GM10266 (cell line): ENCODE results near the gene LETMD1.
"Not testable (repeated sequence)": the region's sequence is repeated elsewhere in the genome, so short reads cannot be mapped to it uniquely, and the experiment has no call there.

ENCODE experiments used
- DNase-seq: peaks from one replicate; pipeline ENCODE4 v3.0.0; 2012; ENCODE audit errors: extremely low spot score
- TF ChIP-seq, protein P1 (sequence below): IDR thresholded peaks from 2 replicates; pipeline ENCODE4 v1.5.1; 2012; ENCODE audit warnings: mild to moderate bottlenecking, low read depth; ENCODE audit not compliant: control insufficient read depth, insufficient read depth; ENCODE audit errors: missing control alignments

Gene LETMD1

DNA sequence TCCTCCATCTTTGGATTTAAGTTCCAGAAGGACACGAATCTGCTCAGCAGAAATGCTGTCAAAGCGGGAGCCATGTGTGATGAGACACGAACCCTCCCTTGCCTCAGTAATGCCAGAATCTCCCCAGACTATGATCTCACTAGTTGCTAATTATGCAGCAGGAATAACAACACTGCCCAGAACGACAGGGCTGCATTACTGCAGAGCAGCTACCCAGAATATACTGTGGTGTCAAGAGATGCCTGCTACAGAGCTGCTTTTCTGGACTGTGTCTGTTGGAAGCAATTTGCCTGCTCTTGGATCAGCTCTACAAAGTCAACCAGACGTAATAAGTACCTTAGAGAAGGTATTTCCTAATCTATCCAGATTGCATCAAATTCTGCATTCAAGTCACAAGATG, 29.8 kb downstream of the LETMD1 start:
- TF ChIP-seq, protein P1, sequence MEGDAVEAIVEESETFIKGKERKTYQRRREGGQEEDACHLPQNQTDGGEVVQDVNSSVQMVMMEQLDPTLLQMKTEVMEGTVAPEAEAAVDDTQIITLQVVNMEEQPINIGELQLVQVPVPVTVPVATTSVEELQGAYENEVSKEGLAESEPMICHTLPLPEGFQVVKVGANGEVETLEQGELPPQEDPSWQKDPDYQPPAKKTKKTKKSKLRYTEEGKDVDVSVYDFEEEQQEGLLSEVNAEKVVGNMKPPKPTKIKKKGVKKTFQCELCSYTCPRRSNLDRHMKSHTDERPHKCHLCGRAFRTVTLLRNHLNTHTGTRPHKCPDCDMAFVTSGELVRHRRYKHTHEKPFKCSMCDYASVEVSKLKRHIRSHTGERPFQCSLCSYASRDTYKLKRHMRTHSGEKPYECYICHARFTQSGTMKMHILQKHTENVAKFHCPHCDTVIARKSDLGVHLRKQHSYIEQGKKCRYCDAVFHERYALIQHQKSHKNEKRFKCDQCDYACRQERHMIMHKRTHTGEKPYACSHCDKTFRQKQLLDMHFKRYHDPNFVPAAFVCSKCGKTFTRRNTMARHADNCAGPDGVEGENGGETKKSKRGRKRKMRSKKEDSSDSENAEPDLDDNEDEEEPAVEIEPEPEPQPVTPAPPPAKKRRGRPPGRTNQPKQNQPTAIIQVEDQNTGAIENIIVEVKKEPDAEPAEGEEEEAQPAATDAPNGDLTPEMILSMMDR = no peak
- no peak for DNase-seq

DNA sequence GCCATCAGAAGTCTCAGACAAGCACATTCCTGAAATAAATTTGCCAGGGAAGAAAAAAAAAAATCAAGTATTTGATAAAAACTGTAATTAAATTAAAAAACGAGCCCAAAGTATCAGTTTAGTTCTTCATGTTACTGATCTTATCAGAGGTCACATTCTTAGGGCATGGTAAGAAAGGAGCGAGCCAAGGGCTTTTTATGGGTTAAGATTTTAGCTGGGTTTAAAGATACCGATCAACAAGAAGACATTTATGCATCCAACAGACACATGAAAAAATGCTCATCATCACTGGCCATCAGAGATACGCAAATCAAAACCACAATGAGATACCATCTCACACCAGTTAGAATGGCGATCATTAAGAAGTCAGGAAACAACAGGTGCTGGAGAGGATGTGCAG, 30.2 kb downstream of the LETMD1 start:
- not testable (repeated sequence) for DNase-seq

DNA sequence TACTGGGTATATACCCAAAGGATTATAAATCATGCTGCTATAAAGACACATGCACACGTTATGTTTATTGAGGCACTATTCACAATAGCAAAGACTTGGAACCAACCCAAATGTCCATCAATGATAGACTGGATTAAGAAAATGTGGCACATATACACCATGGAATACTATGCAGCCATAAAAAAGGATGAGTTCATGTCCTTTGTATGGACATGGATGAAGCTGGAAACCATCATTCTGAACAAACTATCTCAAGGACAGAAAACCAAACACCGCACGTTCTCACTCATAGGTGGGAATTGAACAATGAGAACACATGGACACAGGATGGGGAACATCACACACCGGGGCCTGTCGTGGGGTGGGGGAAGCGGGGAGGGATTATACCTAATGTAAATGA, 30.7 kb downstream of the LETMD1 start:
- not testable (repeated sequence) for DNase-seq

DNA sequence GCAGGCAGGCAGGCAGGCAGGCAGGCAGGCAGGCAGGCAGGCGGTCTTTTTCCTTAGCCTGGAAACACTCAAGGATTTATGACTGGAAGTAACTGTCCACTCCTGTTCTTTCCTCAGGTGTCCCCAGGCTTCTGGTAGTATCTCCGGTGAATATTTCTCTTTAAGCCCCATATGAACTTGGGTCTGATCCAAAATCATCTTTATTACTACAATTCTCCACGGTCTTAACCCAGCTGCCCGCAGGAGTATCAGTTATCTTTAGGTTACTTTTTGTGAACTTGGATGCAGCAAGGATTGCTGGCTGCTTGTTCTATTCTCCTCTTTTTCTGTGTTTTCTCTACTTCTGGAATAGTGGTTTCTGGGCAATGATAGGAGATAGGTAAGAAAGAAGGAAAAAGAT, 32.0 kb downstream of the LETMD1 start:
- TF ChIP-seq, protein P1 = no peak
- no peak for DNase-seq

DNA sequence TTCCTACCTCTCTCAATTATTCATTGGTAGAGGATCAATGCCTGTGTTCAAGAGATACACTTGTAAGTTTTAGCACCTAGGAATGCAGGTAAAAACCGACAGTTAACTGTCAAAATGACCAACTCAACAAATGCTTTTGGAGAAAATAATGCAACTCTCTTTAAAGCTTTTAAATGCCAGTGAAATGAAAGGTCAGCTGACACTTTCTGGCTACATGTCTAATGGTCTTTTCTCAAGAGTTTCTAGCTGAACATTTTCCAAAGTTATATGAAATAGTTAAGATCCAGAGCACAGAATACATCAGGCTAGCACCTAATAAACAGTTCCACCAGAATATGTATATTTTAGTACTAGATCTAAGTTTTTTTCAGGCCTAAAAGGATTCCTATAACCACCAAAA, 33.3 kb downstream of the LETMD1 start:
- no peak for DNase-seq
- TF ChIP-seq, protein P1 = no peak

DNA sequence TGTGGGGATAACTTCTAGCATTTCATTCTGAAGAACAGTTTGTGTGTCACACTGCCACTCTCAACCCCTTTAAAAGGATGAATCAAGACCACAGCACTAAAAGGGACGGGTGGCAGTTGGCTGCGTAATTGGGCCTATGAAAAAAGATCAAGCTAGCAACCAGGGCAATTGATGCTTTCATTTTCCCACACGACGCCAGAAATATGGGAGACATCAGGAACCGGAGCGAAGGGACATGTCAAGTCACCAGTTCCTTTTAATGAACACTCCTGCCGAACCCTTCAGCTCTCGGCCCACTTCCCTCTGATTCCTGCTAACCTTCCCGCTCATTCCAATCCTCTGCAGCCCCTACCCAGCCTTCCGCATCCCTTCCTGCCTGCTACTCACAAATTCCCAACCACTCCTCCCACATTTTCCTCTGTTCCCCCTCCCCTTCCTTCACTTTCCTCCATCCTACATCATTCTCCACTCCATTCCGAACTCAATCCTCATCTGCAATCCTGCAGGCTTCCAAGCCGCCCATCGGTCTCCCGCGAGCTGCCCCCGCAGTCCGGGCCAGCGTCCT, 34.5 kb downstream of the LETMD1 start:
- TF ChIP-seq, protein P1 = no peak
- no peak for DNase-seq

DNA sequence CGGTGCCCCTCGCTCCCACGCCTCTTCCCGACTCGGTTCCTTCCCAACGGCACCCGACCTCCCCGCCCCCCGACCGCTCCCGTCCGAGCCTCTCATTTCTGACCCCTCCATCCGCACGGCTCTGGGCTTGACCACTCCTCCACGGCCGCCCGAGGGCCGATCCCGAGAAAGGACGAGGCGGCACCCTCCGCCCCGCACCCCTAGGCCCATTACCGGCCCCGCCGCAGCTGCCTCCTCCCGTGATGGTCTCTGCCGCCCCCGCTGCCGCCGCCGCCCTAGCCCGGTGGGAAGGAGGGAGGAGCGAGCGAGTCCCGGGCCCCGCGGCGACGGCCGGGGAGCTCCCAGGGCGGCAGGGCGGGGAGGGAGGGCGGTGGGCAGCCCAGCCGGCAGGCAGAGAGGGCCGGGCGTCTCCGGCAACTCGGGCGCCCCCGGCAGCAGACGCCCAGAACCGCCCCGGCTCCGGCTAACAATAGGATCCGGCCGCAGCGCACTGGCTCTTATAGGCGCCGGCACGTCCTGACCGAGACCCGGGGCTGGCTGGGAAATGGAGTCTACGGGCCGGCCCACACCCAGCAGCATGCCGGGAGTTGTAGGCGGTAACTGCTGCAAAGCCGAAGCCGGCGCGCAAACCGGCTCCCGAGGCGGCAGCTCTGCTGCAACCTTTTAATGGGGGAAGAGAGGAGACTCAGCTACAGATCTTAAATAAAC, 35.2 kb downstream of the LETMD1 start, which contains the start of gene CSRNP2:
Gene CSRNP2, minus strand, starts transcription at position 471 of the 708 bp plus-strand sequence. CDS start 7,035 bp downstream, outside the sequence.
- TF ChIP-seq, protein P1 = no peak
- peak; percentile 97 for DNase-seq

DNA sequence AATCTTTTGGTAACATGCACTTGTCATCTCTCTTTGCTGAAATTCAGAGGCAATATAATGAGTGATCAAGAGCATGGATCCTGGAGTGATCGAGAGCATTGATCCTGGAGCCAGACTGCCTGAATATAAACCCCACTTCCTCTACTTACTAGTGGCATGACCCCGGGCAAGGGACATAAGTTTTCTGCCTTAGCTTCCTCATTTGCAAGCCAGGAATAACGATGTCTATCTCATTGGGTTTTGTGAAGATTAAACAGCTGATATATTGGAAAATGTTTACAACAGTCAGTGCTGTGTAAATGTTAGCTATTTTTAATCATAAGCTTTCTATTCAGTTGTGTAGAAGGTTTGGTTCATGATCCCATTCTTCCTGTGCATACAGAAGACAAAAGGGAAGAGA, 37.6 kb downstream of the LETMD1 start:
- DNase-seq = no peak
- TF ChIP-seq, protein P1 = no peak
